Measurements from ENCODE around the gene SERPINB2.

GRCh38 chr18:63850020-63850419 lies 37.5 kb upstream of the SERPINB2 start:
- TF ChIP-seq CTCF (IDR thresholded peaks at IDR 0.05), result no peak
- no peak for TF ChIP-seq POLR2A (IDR thresholded peaks at IDR 0.05)

Measured in adrenal gland (tissue), 5 donors.